ENCODE measurements around the gene DESI1. TPM values are rescaled to one million over a fixed set of nuclear protein-coding genes. Genes with fewer than 3 reads are reported as not detected.

Gene DESI1
- total and polyA plus RNA-seq, 3 donors from 2014 or later = 45.3 to 103 (median 62.6) TPM

DNA sequence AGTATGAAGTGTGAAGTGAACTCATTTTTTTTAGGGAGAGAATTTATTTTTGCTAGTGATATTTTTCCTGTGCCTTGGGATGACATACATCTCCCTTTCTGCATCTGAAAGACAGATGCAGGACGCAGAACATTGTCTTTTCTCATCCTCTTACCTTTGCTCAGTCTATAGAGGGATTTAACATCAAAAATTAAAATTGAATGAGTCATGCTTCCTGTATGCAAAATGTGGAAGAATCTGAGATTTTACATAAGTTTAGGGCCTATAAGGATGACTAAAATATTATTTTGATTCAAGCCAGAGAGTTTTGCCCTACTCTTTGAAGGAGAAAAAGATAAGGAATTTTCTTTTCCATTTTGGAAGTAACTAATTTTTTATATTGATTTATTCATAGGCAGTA, 27.6 kb upstream of the DESI1 start:
- intact Hi-C loops (cut with DNase I; ENCODE audit: low total_unique reads) = no loop called here
- no peaks in the 10 kb centered on the region for H3K4me1 ChIP-seq
- DNase-seq = no peak
- H3K27ac ChIP-seq = no peak overlapping the region
- H3K9me3 ChIP-seq = no peaks in the 10 kb centered on the region
- 75 to 96% methylated on average over 1 of the region's 1 CpG for WGBS, 2 donors
- no peaks in the 10 kb centered on the region for H3K36me3 ChIP-seq (ENCODE audit: low read depth, missing control alignments)
- no peaks in the 10 kb centered on the region for H3K27me3 ChIP-seq
- TF ChIP-seq POLR2A (IDR thresholded peaks at IDR 0.05) (no peak), CTCF (IDR thresholded peaks at IDR 0.05) (no peak)
- H3K4me3 ChIP-seq = no peak overlapping the region

- TF ChIP-seq CTCF (IDR thresholded peaks at IDR 0.05) = no peak
- TF ChIP-seq POLR2A (IDR thresholded peaks at IDR 0.05) = no peak
- Histone ChIP-seq H3K9me3 (no peaks in the 10 kb centered on the region), H3K36me3 (ENCODE audit: low read depth, missing control alignments) (no peaks in the 10 kb centered on the region), H3K27me3 (no peaks in the 10 kb centered on the region), H3K4me3 (no peak overlapping the region), H3K27ac (no peak overlapping the region), H3K4me1 (no peaks in the 10 kb centered on the region)
- intact Hi-C loops (cut with DNase I; ENCODE audit: low total_unique reads) = no loop called here
- WGBS, 2 donors = 79 to 91% methylated on average over 3 of the region's 3 CpGs
- DNase-seq = no peak
Observed at GRCh38 chr22:41647771-41648170, 26.9 kb upstream of the DESI1 start.

DNA sequence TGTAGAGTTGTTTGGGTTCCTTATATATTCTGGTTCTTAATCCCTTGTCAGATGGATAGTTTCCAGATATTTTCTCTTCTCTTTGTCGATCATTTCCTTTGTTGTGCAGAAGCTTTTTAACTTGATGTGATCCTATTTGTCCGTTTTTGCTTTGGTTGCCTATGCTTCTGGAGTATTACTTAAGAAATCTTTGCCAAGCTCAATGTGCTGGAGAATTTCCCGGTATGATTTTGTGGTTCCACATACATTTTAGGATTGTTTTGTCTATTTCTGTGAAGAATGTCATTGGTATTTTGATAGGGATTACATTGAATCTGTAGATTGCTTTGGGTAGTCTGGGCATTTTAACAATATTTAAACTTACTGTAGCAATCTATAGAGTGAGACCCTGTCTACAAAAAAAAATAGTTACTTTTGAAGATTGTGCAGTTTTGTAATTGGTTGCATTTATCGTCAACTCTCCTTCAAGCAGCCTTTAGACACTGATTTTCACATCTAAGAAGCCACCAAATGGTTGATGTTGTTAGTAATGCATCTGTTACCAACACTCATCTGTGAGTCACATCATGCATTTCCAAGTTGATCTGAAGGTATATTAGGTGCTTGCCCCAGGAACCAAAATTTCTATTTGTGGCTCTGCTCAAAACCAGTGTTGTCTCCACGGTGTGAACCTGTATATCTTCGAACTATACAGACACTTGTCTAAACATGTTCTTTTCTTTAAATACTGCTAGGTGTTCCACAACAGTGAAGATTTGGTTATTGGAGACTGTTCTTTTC, 21.7 kb upstream of the DESI1 start:
- Histone ChIP-seq H3K36me3 (ENCODE audit: low read depth, missing control alignments) (no peaks in the 10 kb centered on the region), H3K9me3 (no peaks in the 10 kb centered on the region), H3K27me3 (no peaks in the 10 kb centered on the region), H3K4me3 (no peak overlapping the region), H3K27ac (no peak overlapping the region), H3K4me1 (no peaks in the 10 kb centered on the region)
- intact Hi-C loops (cut with DNase I; ENCODE audit: low total_unique reads) = no loop called here
- DNase-seq = no peak
- 93 to 97% methylated on average over 6 of the region's 6 CpGs for WGBS, 2 donors
- no peak for TF ChIP-seq CTCF (IDR thresholded peaks at IDR 0.05)

DNA sequence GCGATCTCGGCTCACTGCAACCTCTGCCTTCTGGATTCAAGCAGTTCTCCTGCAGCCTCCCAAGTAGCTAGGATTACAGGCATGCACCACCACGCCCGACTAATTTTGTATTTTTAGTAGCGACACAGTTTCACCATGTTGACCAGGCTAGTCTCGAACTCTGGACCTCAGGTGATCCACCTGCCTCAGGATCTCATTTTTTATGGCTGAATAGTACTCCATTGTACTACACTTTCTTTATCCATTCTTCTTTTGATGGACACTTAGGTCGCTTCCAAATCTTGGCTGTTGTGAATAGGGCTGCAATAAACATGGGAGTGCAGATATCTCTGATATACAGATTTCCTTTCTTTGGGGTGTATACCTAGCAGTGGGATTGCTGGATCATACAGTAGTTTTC, 21.0 kb upstream of the DESI1 start:
- Histone ChIP-seq H3K36me3 (ENCODE audit: low read depth, missing control alignments) (no peaks in the 10 kb centered on the region), H3K4me1 (no peaks in the 10 kb centered on the region), H3K27me3 (no peaks in the 10 kb centered on the region), H3K27ac (no peak overlapping the region), H3K9me3 (no peaks in the 10 kb centered on the region), H3K4me3 (no peak overlapping the region)
- intact Hi-C loops (cut with DNase I; ENCODE audit: low total_unique reads) = no loop called here
- no peak for DNase-seq
- TF ChIP-seq CTCF (IDR thresholded peaks at IDR 0.05) (no peak), POLR2A (IDR thresholded peaks at IDR 0.05) (no peak)
- WGBS, 2 donors = 95% methylated on average over 7 of the region's 7 CpGs

DNA sequence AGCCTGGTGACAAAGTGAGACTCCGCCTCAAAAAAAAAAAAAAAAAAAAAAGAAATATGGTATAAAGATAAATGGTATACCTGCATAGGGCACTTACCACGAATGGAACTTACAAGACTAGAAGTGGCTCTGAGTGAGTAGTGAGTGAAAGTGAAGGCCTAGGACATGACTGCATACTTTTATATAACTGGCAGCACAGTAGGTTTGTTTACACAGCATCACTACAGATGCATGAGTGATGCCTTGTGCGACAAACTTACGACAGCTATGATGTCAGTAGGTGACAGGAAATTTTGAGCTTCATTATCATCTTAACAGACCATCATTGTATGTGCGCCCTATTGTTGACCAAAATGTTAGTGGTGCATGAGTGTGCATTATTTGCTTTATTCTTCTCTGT, 17.9 kb upstream of the DESI1 start:
- TF ChIP-seq POLR2A (IDR thresholded peaks at IDR 0.05) (no peak), CTCF (IDR thresholded peaks at IDR 0.05) (no peak)
- Histone ChIP-seq H3K4me3 (no peak overlapping the region), H3K36me3 (ENCODE audit: low read depth, missing control alignments) (no peaks in the 10 kb centered on the region), H3K27me3 (no peaks in the 10 kb centered on the region), H3K4me1 (no peaks in the 10 kb centered on the region), H3K9me3 (no peaks in the 10 kb centered on the region), H3K27ac (no peak overlapping the region)
- no peak for DNase-seq
- 92 to 96% methylated on average over 5 of the region's 5 CpGs for WGBS, 2 donors
- intact Hi-C loops (cut with DNase I; ENCODE audit: low total_unique reads) = no loop called here
